ENCODE data around the gene RASSF3.

- TF ChIP-seq CTCF (IDR thresholded peaks at IDR 0.05) (no peak), POLR2A (IDR thresholded peaks at IDR 0.05) (no peak)
These were observed 38.9 kb upstream of the RASSF3 start for GRCh38 chr12:64571411-64571810.
